Ramos (cell line): ENCODE measurements around the gene PTGS1.

Experiments used
- in situ Hi-C: fragments of 300-500 bp; cut with MboI; formaldehyde crosslinking; loops from one replicate; pipeline ENCODE4 v1.14.3; 2022; ENCODE audit warnings: low sequenced_read_pairs; ENCODE audit not compliant: unreplicated experiment

PTGS1 gene

GRCh38 chr9:122370303-122370702, 521 bp upstream of the PTGS1 start:
- in situ Hi-C loops = loop anchor here (25.0 kb wide), 1 partner anchor 708 kb away; the partner anchor contains the start of gene DAB2IP

GRCh38 chr9:122371846-122372245, 1.0 kb downstream of the PTGS1 start:
- in situ Hi-C loops = loop anchor here (25.0 kb wide), 1 partner anchor 710 kb away; the partner anchor contains the start of gene DAB2IP

GRCh38 chr9:122372856-122373845, 2.3 kb downstream of the PTGS1 start:
- in situ Hi-C loops = loop anchor here (25.0 kb wide), 1 partner anchor 711 kb away; the partner anchor contains the start of gene DAB2IP

DNA sequence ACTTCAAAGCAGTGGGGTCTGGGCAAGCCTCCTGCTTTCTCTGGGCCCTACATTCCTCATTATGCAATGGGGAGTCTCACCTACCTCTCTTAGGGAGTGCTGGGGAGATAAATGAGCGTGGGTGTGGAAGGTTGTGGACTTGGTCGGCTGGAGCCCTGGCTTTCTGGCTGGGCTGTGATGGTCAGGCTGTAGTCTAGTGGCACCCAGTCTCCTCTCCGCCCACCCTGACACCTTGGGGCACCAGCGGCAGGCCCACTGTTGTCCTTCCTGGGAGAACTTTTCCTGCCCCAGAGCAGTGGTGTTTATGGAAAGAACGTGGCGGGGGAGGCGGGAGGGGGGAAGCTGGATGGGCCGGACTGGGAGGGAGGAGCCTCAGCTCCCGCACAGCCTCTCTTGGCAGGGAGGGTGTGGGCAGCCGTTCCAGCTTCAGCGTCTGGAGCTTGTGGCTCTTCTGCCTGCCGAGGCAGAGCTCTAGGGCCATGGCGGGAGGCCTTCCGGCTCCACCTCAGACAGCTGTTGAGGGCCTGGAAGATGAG, 4.1 kb downstream of the PTGS1 start:
- in situ Hi-C loops = loop anchor here (25.0 kb wide), 1 partner anchor 713 kb away; the partner anchor contains the start of gene DAB2IP

GRCh38 chr9:122376796-122377195, 6.0 kb downstream of the PTGS1 start:
- in situ Hi-C loops = no loop called here

DNA sequence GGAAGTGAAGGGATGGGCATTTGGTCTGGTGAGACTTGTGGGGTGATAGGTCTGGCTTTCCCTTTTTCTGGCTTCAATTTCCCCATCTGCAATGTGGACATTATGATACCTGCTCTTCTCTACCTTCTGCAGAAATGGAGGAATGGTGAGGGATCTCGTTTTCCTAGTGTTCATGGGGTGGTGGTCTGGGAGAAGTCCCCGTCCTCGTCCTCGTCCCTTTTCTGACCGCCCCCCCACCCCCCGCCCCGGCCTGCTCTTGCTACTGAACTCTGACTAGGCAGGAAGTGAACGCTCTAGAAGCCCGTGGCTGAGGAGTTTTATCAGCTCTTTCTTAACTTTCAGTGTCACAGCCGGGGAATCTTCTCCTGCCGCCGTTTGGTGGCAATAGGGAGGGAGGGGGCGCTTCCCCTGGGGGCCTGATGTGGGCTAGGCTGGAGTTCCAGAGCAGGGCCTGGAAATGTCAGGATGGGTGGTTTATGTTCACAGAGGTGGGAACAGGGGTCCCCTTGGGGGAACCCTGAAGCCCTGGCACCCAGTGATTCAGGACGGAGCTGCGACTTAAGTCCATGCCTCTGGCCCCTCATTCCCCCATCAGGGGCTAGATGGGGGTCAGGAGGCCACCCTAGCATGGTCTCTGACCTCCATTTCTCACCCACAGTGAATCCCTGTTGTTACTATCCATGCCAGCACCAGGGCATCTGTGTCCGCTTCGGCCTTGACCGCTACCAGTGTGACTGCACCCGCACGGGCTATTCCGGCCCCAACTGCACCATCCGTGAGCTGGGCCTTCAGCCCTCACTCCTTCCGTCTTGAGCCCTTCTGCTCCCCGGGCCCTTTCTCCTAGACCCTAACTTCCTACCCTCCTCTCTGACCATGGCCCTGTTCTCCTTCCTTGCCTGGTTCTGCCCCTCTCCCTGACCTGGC, 6.7 kb downstream of the PTGS1 start:
- in situ Hi-C loops = no loop called here

DNA sequence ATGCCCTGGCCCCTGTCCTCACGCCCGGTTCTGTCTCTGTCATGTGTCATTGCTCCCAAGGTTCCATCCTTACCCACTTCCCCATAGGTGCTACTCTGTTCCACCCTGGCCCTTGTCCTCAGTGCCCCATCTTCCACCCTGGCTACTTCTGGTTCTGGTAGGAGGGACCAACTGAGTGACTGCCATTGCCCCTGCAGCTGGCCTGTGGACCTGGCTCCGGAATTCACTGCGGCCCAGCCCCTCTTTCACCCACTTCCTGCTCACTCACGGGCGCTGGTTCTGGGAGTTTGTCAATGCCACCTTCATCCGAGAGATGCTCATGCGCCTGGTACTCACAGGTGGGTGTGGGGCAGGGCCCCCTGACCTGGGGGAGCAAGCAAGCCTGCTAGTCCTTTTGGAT, 7.4 kb downstream of the PTGS1 start:
- in situ Hi-C loops = no loop called here

DNA sequence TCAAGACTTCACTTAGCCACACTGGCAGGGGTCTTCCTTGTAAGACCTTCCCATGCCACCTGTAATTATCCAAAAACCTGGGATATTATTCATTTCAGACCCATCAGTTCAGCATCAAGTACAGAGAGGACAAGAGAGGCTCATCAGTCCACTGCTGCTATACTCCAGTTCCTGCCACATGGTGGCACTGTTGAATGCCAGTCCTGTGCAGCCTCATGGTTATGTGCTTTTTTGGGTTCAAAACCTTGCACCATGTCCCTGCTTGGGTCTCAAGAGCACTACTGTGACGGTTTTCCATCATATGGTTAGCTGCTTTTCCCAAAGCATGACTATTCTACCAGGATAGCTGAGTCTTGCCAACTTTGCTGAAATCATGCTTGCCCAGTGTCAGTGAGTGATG, 8.5 kb downstream of the PTGS1 start:
- in situ Hi-C loops = no loop called here

- in situ Hi-C loops = no loop called here
These were observed 9.5 kb downstream of the PTGS1 start for GRCh38 chr9:122380293-122380692.

DNA sequence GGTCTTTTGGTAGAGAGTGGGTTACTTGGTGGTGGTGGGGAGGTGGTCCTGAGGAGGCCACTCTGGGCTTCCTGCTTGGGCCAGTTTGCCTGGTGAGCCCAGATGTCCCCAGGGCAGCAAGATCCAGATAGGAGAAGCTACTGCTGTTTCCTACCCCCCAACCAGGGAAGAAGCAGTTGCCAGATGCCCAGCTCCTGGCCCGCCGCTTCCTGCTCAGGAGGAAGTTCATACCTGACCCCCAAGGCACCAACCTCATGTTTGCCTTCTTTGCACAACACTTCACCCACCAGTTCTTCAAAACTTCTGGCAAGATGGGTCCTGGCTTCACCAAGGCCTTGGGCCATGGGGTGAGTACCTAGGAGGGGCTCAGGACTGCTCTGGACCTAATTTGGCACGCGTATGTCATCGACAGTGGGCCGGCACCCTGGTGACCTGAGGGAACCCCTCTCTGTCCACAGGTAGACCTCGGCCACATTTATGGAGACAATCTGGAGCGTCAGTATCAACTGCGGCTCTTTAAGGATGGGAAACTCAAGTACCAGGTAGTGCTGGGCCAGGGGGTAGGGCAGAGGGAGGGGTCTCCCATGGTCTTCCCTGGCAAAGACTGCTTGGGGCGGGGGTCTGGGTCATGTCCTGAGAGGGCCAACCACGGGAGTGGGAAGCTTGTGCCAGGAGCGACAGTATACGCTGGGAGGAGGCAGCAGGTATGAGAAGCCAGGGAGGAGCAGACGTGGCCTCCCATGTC, 10.6 kb downstream of the PTGS1 start:
- in situ Hi-C loops = no loop called here

DNA sequence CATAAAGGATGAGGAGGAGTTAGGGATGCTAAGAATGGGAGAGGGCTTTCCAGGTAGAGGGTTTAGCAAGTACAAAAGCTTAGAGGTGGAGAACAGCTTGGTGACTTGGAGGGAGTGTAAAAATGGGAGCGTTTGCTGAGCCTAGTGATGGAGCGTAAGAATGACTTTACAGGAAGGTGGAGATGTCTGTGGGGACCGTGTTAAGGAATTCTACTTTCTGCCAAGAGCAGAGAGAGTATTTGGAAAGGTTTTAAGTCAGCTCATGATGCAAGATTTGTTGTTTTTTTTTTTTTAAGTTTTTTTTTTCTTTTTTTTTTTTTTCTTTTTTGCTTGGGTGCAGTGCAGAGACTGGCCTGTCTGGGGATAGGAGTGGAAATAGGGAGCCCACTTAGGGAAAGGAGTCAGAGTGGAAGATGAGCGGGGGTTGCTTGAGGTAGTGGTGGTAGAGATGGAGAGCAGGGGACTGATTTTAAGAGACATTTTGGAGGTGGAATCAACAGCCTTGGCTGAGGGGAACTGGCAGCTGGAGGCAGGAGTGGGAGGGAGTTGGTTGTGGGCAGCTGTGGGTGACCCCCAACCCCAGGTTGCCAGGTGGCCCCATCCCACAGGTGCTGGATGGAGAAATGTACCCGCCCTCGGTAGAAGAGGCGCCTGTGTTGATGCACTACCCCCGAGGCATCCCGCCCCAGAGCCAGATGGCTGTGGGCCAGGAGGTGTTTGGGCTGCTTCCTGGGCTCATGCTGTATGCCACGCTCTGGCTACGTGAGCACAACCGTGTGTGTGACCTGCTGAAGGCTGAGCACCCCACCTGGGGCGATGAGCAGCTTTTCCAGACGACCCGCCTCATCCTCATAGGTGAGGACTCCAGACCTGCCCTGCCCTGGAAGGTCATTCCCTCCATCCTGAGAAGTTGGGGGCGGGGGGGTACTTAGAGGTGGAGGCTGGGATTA, 12.4 kb downstream of the PTGS1 start:
- in situ Hi-C loops = no loop called here

GRCh38 chr9:122383992-122384461, 13.2 kb downstream of the PTGS1 start:
- in situ Hi-C loops = no loop called here

DNA sequence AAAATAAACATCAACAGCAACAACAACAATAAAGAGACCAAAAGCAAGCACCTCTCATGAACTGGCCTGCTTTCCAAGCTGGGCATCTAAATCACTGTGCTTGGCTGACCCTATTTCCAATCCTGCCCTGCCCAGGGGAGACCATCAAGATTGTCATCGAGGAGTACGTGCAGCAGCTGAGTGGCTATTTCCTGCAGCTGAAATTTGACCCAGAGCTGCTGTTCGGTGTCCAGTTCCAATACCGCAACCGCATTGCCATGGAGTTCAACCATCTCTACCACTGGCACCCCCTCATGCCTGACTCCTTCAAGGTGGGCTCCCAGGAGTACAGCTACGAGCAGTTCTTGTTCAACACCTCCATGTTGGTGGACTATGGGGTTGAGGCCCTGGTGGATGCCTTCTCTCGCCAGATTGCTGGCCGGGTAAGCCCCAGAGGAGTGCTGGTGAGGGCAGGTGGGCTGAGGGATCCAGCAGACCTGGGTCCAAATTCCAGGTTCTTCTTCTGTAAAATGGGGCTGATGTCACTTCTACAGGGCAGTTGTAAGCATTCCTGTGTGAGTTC, 15.6 kb downstream of the PTGS1 start:
- in situ Hi-C loops = no loop called here

DNA sequence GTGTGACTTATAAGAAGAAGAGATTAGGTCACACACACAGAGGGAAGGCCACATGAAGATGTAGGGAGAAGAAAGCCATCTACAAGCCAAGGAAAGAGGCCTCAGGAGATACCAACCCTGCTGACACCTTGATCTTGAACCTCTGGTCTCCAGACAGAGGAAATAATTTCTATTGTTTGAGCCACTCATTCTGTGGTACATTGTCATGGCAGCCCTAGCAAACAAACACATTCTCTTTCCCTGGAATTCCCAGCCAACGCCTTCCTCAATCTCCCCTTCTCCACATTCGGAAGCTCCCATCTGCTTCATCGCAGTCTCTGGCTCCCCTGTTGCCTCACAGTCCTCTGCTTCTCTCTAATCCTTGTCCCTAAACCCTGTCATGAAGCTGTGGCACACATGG, 16.7 kb downstream of the PTGS1 start:
- in situ Hi-C loops = no loop called here

DNA sequence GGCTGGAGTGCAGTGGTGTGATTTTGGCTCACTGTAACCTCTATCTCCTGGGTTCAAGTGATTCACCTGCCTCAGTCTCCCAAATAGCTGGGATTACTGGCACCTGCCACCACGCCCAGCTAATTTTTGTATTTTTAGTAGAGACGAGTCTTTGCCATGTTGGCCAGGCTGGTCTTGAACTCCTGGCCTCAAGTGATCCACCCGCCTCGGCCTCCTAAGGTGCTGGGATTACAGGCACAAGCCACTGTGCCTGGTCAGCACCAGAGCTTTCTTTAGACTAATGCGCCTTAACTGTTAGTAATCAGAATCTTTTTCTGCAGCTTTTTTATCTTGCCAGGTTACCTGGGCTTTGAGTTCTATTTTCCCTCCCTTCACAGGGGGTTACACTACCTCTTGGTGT, 18.4 kb downstream of the PTGS1 start:
- in situ Hi-C loops = no loop called here

DNA sequence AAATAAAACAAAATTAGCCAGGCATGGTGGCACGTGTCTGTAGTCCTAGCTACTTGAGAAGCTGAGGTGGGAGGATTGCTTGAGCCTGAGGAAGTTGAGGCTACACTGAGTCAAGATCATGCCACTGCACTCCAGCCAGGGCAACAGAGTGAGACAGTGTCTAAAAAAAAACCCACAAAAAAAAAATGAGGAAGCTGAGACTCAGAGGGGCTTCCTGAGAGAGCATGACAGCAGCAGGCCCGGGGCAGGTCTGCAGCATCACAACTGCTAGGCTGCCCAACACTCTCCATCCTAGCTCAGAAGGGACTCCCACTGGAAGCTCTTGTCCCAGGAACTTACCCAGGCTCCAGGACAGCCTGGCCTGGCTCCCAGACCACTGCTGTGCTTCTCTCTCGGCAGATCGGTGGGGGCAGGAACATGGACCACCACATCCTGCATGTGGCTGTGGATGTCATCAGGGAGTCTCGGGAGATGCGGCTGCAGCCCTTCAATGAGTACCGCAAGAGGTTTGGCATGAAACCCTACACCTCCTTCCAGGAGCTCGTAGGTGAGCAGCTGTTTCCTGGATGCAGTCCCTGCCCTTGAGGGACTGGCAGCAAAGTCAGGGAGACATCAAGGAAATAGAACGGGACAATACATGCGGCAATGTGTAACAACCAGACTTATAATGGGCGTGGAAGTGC, 19.1 kb downstream of the PTGS1 start:
- in situ Hi-C loops = no loop called here

- in situ Hi-C loops = no loop called here
These were observed 21.5 kb downstream of the PTGS1 start for GRCh38 chr9:122392284-122392683.

GRCh38 chr9:122392714-122393113, 21.9 kb downstream of the PTGS1 start:
- in situ Hi-C loops = no loop called here
